Measurements from ENCODE around the gene FAM81A. TPM values are rescaled to one million over a fixed set of nuclear protein-coding genes. Genes with fewer than 3 reads are reported as not detected.

The FAM81A gene
- total and polyA plus RNA-seq, 9 donors, result 0.35 to 5.1 (median 0.85) TPM

DNA sequence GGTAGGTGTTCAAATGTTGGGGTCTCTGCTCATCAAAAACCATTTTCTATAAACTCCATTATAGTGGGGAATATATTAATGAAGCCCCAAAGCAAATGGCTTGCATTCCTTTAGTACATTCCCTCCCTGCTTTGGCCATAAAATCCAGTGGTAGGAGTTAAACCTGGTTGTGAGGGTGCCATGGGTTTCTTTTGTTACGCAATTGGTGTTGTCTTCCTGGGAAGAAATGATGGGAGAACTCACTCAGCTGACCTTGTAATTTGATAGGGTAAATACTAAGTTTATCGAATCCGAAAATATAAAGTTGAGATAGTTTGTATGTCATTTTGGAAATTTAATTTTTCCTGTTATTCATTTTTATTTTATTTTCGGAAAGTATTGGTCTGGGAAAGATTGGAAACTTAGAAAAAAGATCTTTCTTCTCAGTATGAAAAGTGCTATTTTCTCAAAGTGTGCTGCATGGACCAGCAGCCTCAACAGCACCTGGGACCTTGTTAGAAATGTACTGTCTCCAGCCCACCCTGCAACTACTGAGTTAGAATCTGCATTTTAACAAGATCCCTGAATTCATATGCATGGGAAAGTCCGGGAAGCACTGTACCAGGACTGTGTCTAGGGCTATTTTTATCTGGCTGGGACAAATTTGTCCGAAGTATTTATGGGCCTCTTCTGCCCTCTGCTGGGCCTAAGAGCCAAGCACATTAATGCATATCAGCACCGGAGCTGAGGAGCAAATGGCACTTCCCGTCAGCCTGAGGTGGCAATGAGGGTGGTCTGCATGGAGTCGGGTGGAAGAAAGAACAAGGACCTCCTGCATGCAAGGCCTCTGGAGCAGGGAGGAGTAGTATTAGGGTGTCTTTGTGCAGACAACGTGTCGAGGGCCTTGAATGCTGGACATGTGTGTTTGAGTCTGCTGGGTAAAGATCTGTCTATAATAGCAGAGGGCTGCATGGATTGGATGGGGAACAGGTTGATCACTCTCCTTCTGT is 54.7 kb downstream of the FAM81A start:
- Histone ChIP-seq H3K36me3 (no peaks in the 10 kb centered on the region), H3K9me3 (no peaks in the 10 kb centered on the region), H3K27ac (no peak overlapping the region), H3K4me1 (ENCODE audit: insufficient read depth) (no peaks in the 10 kb centered on the region), H3K4me3 (no peak overlapping the region), H3K27me3 (no peaks in the 10 kb centered on the region)
- DNase-seq, result peak; percentile 42 to 72 (median 61)
- TF ChIP-seq, protein P1, sequence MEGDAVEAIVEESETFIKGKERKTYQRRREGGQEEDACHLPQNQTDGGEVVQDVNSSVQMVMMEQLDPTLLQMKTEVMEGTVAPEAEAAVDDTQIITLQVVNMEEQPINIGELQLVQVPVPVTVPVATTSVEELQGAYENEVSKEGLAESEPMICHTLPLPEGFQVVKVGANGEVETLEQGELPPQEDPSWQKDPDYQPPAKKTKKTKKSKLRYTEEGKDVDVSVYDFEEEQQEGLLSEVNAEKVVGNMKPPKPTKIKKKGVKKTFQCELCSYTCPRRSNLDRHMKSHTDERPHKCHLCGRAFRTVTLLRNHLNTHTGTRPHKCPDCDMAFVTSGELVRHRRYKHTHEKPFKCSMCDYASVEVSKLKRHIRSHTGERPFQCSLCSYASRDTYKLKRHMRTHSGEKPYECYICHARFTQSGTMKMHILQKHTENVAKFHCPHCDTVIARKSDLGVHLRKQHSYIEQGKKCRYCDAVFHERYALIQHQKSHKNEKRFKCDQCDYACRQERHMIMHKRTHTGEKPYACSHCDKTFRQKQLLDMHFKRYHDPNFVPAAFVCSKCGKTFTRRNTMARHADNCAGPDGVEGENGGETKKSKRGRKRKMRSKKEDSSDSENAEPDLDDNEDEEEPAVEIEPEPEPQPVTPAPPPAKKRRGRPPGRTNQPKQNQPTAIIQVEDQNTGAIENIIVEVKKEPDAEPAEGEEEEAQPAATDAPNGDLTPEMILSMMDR (IDR thresholded peaks at IDR 0.05), result peak; percentile 67 to 80 (median 76)
- no peak for TF ChIP-seq EP300 (IDR thresholded peaks at IDR 0.05)
- intact Hi-C loops (cut with DNase I), result loop anchor here in 2 of 4 donors (5.0 kb wide), 2 partner anchors 505 to 520 kb away; partner anchors contain the start of gene RNF111 (in 1 of the 2)
- WGBS, 3 donors, result 6 to 13% (median 9%) methylated on average over 11 of the region's 11 CpGs

DNA sequence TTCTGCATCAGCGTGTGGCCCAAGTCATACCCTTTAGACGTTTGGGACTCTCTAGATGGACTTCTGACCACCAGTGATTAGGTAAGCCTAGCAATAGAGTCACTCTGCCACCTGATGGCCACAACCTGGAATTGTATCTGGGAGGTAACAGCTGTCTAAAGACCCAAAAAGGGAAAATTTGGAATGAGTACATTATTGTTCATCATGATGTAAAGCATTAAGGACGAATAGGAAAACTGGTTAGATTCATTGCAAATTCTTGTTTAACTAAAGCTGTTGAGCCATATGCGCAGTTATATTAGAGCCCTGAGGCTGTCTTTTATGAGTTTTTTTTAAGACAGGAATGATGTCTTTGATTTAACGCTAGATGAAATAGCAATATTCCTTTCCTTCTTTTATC is 63.6 kb downstream of the FAM81A start:
- H3K4me3 ChIP-seq, result no peak overlapping the region
- TF ChIP-seq POLR2A (IDR thresholded peaks at IDR 0.05) (no peak), EP300 (IDR thresholded peaks at IDR 0.05) (no peak)
- TF ChIP-seq, protein P1 (IDR thresholded peaks at IDR 0.05), result no peak
- no peak overlapping the region for H3K27ac ChIP-seq
- H3K4me1 ChIP-seq (ENCODE audit: insufficient read depth), result no peaks in the 10 kb centered on the region
- DNase-seq, result no peak
- H3K9me3 ChIP-seq, result no peaks in the 10 kb centered on the region
- 55 to 62% (median 59%) methylated on average over 5 of the region's 5 CpGs for WGBS, 3 donors
- intact Hi-C loops (cut with DNase I), result no loop called here
- no peaks in the 10 kb centered on the region for H3K27me3 ChIP-seq
- H3K36me3 ChIP-seq, result no peaks in the 10 kb centered on the region

- no peak for DNase-seq
- Histone ChIP-seq H3K27ac (no peak overlapping the region), H3K4me3 (no peak overlapping the region), H3K4me1 (ENCODE audit: insufficient read depth) (no peaks in the 10 kb centered on the region), H3K27me3 (no peaks in the 10 kb centered on the region), H3K36me3 (no peaks in the 10 kb centered on the region), H3K9me3 (no peaks in the 10 kb centered on the region)
- WGBS, 3 donors, result 89 to 98% (median 95%) methylated on average over 2 of the region's 2 CpGs
- no peak for TF ChIP-seq EP300 (IDR thresholded peaks at IDR 0.05)
- TF ChIP-seq, protein P1 (IDR thresholded peaks at IDR 0.05), result no peak
- intact Hi-C loops (cut with DNase I), result no loop called here
These were observed 77.2 kb downstream of the FAM81A start for GRCh38 chr15:59515190-59515589.

GRCh38 chr15:59516655-59517461 is 78.9 kb downstream of the FAM81A start:
- 81 to 87% (median 82%) methylated on average over 9 of the region's 9 CpGs for WGBS, 3 donors
- H3K27ac ChIP-seq, result no peak overlapping the region

More at GRCh38 chr15:59516655-59517461, 78.9 kb downstream of the FAM81A start:
- no peak overlapping the region for H3K4me3 ChIP-seq
- intact Hi-C loops (cut with DNase I), result no loop called here
- no peak for DNase-seq
- H3K9me3 ChIP-seq, result no peaks in the 10 kb centered on the region
- no peaks in the 10 kb centered on the region for H3K4me1 ChIP-seq (ENCODE audit: insufficient read depth)
- no peaks in the 10 kb centered on the region for H3K27me3 ChIP-seq
- TF ChIP-seq EP300 (IDR thresholded peaks at IDR 0.05) (no peak), POLR2A (IDR thresholded peaks at IDR 0.05) (no peak)
- TF ChIP-seq, protein P1 (IDR thresholded peaks at IDR 0.05), result no peak
- H3K36me3 ChIP-seq, result no peaks in the 10 kb centered on the region

Data from ovary (tissue), 9 donors.